HEK293 (cell line): ENCODE results near the gene FSTL3.

Experiments
- CTCF ChIA-PET: fragments of 350-600 bp; formaldehyde crosslinking; extraction: SDS; loops from one replicate; lab custom pipeline; 2021; ENCODE audit warnings: antibody characterized with exemption; lab: Yijun Ruan, JAX
- POLR2A ChIA-PET: fragments of 300-600 bp; formaldehyde crosslinking; extraction: SDS; loops from one replicate; lab custom pipeline; 2020; ENCODE audit warnings: antibody characterized with exemption, inconsistent platforms; lab: Yijun Ruan, JAX
- H3K27ac ChIP-seq: fragments of 200-500 bp; sonication (Bioruptor generic); 2 replicates; pipeline ENCODE4 v1.5.1; 2014; ENCODE audit warnings: low read depth, low read length, control low read depth, inconsistent platforms; ENCODE audit errors: extremely low read depth
- H3K36me3 ChIP-seq, 2 experiments: fragments of 200-500 bp in 1 of 2; sonication (Bioruptor generic) in 1 of 2; 1 replicate in 1 of 2; 2 replicates in 1 of 2; pipeline ENCODE4 v1.5.1; 2014 to 2017; ENCODE audit warnings: inconsistent platforms in 2 of 2, low read length in 2 of 2; ENCODE audit not compliant: control insufficient read depth in 2 of 2, insufficient read depth in 1 of 2
- H3K4me1 ChIP-seq: fragments of 200-500 bp; sonication (Bioruptor generic); 2 replicates; pipeline ENCODE4 v1.5.1; 2014; ENCODE audit warnings: mild to moderate bottlenecking, low read length, inconsistent platforms; ENCODE audit not compliant: control insufficient read depth, insufficient read depth
- H3K4me3 ChIP-seq: 2 replicates; pipeline ENCODE4 v1.5.1; 2011; ENCODE audit warnings: low read depth, mild to moderate bottlenecking, control low read depth, low read length, moderate library complexity
- H3K9me3 ChIP-seq: fragments of 200-500 bp; sonication (Bioruptor generic); 2 replicates; pipeline ENCODE4 v1.5.1; 2014; ENCODE audit warnings: low read depth, low read length, inconsistent platforms; ENCODE audit not compliant: control insufficient read depth, insufficient read depth
- HOXC10 ChIP-seq: sonication (generic); formaldehyde crosslinking; IDR thresholded peaks from 2 replicates; pipeline ENCODE4 v1.8.1; 2023; ENCODE audit warnings: mild to moderate bottlenecking, missing genetic modification reagents
- KLF1 ChIP-seq: fragments of 450-650 bp; formaldehyde crosslinking; IDR thresholded peaks from 2 replicates; pipeline ENCODE4 v1.5.1; 2016; ENCODE audit warnings: missing biosample characterization, missing genetic modification characterization
- SCRT1 ChIP-seq: fragments of 450-650 bp; formaldehyde crosslinking; IDR thresholded peaks from 2 replicates; pipeline ENCODE4 v1.5.1; 2016; ENCODE audit warnings: missing biosample characterization, missing genetic modification characterization, borderline replicate concordance
- ZBTB7A ChIP-seq: fragments of 450-650 bp; formaldehyde crosslinking; IDR thresholded peaks from 2 replicates; pipeline ENCODE4 v1.5.1; 2016; ENCODE audit warnings: low read depth, missing biosample characterization, missing genetic modification characterization
- ZBTB8A ChIP-seq: fragments of 450-650 bp; formaldehyde crosslinking; IDR thresholded peaks from 2 replicates; pipeline ENCODE4 v1.5.1; 2016; ENCODE audit warnings: missing biosample characterization, missing genetic modification characterization
- ZIC2 ChIP-seq: fragments of 450-650 bp; formaldehyde crosslinking; IDR thresholded peaks from 2 replicates; pipeline ENCODE4 v1.5.1; 2016; ENCODE audit warnings: missing biosample characterization, missing genetic modification characterization
- ZNF266 ChIP-seq: fragments of 450-650 bp; formaldehyde crosslinking; IDR thresholded peaks from 2 replicates; pipeline ENCODE4 v1.5.1; 2016; ENCODE audit warnings: missing biosample characterization, missing genetic modification characterization, low read depth
- ZNF404 ChIP-seq: fragments of 450-650 bp; formaldehyde crosslinking; IDR thresholded peaks from 2 replicates; pipeline ENCODE4 v1.5.1; 2017; ENCODE audit warnings: missing biosample characterization, missing genetic modification characterization
- ZNF544 ChIP-seq: fragments of 450-650 bp; formaldehyde crosslinking; IDR thresholded peaks from 2 replicates; pipeline ENCODE4 v1.5.0; 2017; ENCODE audit warnings: missing biosample characterization, missing genetic modification characterization
- ZNF747 ChIP-seq: fragments of 450-650 bp; formaldehyde crosslinking; IDR thresholded peaks from 2 replicates; pipeline ENCODE4 v1.5.1; 2016; ENCODE audit warnings: missing biosample characterization, missing genetic modification characterization
- ZXDB ChIP-seq: fragments of 450-650 bp; formaldehyde crosslinking; IDR thresholded peaks from 2 replicates; pipeline ENCODE4 v1.5.1; 2016; ENCODE audit warnings: missing biosample characterization, missing genetic modification characterization
- TF ChIP-seq, protein P1 (sequence below): fragments of 450-650 bp; formaldehyde crosslinking; IDR thresholded peaks from 2 replicates; pipeline ENCODE4 v1.5.1; 2016; ENCODE audit warnings: missing biosample characterization, missing genetic modification characterization
- TF ChIP-seq, protein P2 (sequence below): fragments of 450-650 bp; formaldehyde crosslinking; IDR thresholded peaks from 2 replicates; pipeline ENCODE4 v1.5.1; 2016; ENCODE audit warnings: missing biosample characterization, missing genetic modification characterization, borderline replicate concordance
- TF ChIP-seq, protein P3 (sequence below): fragments of 450-650 bp; formaldehyde crosslinking; IDR thresholded peaks from 2 replicates; pipeline ENCODE4 v1.5.1; 2016; ENCODE audit warnings: missing biosample characterization, missing genetic modification characterization
- TF ChIP-seq, protein P4 (sequence below): fragments of 450-650 bp; formaldehyde crosslinking; IDR thresholded peaks from 2 replicates; pipeline ENCODE4 v1.5.1; 2016; ENCODE audit warnings: missing biosample characterization, missing genetic modification characterization
- TF ChIP-seq, protein P5 (sequence below): fragments of 450-650 bp; formaldehyde crosslinking; IDR thresholded peaks from 2 replicates; pipeline ENCODE4; 2016; ENCODE audit warnings: missing biosample characterization, missing genetic modification characterization

Gene FSTL3

DNA sequence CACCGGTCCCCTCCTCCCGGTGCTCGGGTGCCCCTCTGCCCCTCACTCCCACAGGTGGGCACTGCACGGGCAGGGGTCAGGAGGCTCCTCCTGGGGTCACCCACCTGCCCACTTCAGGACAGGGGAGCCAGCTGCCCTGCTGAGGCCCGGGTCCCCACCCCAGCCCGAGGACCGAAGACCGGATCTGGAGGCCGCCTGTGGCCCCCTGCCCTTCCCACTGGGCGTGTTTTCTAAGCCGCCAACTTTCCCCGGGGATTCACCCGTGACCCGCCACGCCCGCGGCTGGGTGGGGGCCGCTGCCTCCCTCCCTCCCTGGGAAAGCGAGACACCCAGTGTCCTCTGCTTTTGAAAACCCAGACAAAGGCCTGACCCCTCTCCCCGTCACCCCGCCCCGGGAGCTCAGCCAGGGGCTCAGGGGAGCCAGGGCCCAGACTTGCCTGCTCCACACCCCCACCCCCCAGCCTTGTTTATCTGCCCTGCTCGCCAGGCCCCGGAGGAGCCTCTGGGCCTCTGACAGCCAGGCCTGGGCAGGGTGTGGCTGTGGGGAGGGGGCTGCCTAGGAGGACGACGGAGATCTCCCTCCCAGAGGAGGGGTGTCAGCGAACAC is 33.9 kb downstream of the FSTL3 start:
- peak overlapping the region; percentile 16; the same call in 1 of the 2 replicates for H3K27ac ChIP-seq
- ChIA-PET CTCF (no interaction called here), POLR2A (no interaction called here)

More for the DNA sequence above, 33.9 kb downstream of the FSTL3 start:
- no peak for TF ChIP-seq ZBTB7A (tag by site-specific recombination)
- TF ChIP-seq ZNF404 (tag by site-specific recombination) = no peak
- no peak for TF ChIP-seq ZNF747 (tag by site-specific recombination)
- no peak for TF ChIP-seq ZXDB (tag by site-specific recombination)
- TF ChIP-seq KLF1 = peak; percentile 95
- TF ChIP-seq, protein P1, sequence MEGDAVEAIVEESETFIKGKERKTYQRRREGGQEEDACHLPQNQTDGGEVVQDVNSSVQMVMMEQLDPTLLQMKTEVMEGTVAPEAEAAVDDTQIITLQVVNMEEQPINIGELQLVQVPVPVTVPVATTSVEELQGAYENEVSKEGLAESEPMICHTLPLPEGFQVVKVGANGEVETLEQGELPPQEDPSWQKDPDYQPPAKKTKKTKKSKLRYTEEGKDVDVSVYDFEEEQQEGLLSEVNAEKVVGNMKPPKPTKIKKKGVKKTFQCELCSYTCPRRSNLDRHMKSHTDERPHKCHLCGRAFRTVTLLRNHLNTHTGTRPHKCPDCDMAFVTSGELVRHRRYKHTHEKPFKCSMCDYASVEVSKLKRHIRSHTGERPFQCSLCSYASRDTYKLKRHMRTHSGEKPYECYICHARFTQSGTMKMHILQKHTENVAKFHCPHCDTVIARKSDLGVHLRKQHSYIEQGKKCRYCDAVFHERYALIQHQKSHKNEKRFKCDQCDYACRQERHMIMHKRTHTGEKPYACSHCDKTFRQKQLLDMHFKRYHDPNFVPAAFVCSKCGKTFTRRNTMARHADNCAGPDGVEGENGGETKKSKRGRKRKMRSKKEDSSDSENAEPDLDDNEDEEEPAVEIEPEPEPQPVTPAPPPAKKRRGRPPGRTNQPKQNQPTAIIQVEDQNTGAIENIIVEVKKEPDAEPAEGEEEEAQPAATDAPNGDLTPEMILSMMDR (tag by site-specific recombination) = no peak
- no peak for TF ChIP-seq ZIC2 (tag by site-specific recombination)
- TF ChIP-seq ZNF266 = no peak
- TF ChIP-seq, protein P2, sequence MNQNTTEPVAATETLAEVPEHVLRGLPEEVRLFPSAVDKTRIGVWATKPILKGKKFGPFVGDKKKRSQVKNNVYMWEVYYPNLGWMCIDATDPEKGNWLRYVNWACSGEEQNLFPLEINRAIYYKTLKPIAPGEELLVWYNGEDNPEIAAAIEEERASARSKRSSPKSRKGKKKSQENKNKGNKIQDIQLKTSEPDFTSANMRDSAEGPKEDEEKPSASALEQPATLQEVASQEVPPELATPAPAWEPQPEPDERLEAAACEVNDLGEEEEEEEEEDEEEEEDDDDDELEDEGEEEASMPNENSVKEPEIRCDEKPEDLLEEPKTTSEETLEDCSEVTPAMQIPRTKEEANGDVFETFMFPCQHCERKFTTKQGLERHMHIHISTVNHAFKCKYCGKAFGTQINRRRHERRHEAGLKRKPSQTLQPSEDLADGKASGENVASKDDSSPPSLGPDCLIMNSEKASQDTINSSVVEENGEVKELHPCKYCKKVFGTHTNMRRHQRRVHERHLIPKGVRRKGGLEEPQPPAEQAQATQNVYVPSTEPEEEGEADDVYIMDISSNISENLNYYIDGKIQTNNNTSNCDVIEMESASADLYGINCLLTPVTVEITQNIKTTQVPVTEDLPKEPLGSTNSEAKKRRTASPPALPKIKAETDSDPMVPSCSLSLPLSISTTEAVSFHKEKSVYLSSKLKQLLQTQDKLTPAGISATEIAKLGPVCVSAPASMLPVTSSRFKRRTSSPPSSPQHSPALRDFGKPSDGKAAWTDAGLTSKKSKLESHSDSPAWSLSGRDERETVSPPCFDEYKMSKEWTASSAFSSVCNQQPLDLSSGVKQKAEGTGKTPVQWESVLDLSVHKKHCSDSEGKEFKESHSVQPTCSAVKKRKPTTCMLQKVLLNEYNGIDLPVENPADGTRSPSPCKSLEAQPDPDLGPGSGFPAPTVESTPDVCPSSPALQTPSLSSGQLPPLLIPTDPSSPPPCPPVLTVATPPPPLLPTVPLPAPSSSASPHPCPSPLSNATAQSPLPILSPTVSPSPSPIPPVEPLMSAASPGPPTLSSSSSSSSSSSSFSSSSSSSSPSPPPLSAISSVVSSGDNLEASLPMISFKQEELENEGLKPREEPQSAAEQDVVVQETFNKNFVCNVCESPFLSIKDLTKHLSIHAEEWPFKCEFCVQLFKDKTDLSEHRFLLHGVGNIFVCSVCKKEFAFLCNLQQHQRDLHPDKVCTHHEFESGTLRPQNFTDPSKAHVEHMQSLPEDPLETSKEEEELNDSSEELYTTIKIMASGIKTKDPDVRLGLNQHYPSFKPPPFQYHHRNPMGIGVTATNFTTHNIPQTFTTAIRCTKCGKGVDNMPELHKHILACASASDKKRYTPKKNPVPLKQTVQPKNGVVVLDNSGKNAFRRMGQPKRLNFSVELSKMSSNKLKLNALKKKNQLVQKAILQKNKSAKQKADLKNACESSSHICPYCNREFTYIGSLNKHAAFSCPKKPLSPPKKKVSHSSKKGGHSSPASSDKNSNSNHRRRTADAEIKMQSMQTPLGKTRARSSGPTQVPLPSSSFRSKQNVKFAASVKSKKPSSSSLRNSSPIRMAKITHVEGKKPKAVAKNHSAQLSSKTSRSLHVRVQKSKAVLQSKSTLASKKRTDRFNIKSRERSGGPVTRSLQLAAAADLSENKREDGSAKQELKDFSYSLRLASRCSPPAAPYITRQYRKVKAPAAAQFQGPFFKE (tag by site-specific recombination) = no peak
- TF ChIP-seq, protein P3, sequence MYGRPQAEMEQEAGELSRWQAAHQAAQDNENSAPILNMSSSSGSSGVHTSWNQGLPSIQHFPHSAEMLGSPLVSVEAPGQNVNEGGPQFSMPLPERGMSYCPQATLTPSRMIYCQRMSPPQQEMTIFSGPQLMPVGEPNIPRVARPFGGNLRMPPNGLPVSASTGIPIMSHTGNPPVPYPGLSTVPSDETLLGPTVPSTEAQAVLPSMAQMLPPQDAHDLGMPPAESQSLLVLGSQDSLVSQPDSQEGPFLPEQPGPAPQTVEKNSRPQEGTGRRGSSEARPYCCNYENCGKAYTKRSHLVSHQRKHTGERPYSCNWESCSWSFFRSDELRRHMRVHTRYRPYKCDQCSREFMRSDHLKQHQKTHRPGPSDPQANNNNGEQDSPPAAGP (tag by site-specific recombination) = peak; percentile 73
- TF ChIP-seq HOXC10 (CRISPR knock-in tag) = no peak
- TF ChIP-seq ZNF544 (tag by site-specific recombination) = no peak
- 0 out of 2 replicates have a peak, but pooled peaks have one; percentile 4 for TF ChIP-seq ZBTB8A (tag by site-specific recombination)
- TF ChIP-seq, protein P4, sequence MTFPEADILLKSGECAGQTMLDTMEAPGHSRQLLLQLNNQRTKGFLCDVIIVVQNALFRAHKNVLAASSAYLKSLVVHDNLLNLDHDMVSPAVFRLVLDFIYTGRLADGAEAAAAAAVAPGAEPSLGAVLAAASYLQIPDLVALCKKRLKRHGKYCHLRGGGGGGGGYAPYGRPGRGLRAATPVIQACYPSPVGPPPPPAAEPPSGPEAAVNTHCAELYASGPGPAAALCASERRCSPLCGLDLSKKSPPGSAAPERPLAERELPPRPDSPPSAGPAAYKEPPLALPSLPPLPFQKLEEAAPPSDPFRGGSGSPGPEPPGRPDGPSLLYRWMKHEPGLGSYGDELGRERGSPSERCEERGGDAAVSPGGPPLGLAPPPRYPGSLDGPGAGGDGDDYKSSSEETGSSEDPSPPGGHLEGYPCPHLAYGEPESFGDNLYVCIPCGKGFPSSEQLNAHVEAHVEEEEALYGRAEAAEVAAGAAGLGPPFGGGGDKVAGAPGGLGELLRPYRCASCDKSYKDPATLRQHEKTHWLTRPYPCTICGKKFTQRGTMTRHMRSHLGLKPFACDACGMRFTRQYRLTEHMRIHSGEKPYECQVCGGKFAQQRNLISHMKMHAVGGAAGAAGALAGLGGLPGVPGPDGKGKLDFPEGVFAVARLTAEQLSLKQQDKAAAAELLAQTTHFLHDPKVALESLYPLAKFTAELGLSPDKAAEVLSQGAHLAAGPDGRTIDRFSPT = peak; percentile 66
- TF ChIP-seq, protein P5, sequence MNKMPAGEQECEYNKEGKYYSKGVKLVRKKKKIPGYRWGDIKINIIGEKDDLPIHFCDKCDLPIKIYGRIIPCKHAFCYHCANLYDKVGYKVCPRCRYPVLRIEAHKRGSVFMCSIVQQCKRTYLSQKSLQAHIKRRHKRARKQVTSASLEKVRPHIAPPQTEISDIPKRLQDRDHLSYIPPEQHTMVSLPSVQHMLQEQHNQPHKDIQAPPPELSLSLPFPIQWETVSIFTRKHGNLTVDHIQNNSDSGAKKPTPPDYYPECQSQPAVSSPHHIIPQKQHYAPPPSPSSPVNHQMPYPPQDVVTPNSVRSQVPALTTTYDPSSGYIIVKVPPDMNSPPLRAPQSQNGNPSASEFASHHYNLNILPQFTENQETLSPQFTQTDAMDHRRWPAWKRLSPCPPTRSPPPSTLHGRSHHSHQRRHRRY (tag by site-specific recombination) = no peak
- no peak for TF ChIP-seq SCRT1 (tag by site-specific recombination)
- TF ChIP-seq, all 188 proteins: peak for 4
- H3K4me1 ChIP-seq = no peaks in the 10 kb centered on the region
- H3K9me3 ChIP-seq = no peaks in the 10 kb centered on the region
- H3K4me3 ChIP-seq = peak overlapping the region; percentile 58
- H3K36me3 ChIP-seq = no peaks in the 10 kb centered on the region
